SU-DHL-6 (cell line): ENCODE data around the gene THOP1.

Experiments
- EZH2phosphoT487 ChIP-seq: fragments of 200-600 bp; sonication (generic), shearing (Covaris generic); conservative IDR thresholded peaks from 2 replicates; pipeline ENCODE4 v1.6.1; 2018; ENCODE audit warnings: mild to moderate bottlenecking, antibody characterized with exemption, low read length, moderate library complexity, mixed read lengths
- TF ChIP-seq, protein P1 (sequence below): fragments of 200-600 bp; sonication (generic); IDR thresholded peaks from one replicate; pipeline ENCODE4 v1.5.1; 2017; ENCODE audit warnings: antibody characterized with exemption, mild to moderate bottlenecking, low read length, moderate library complexity; ENCODE audit not compliant: insufficient read depth, poor library complexity, severe bottlenecking

DNA sequence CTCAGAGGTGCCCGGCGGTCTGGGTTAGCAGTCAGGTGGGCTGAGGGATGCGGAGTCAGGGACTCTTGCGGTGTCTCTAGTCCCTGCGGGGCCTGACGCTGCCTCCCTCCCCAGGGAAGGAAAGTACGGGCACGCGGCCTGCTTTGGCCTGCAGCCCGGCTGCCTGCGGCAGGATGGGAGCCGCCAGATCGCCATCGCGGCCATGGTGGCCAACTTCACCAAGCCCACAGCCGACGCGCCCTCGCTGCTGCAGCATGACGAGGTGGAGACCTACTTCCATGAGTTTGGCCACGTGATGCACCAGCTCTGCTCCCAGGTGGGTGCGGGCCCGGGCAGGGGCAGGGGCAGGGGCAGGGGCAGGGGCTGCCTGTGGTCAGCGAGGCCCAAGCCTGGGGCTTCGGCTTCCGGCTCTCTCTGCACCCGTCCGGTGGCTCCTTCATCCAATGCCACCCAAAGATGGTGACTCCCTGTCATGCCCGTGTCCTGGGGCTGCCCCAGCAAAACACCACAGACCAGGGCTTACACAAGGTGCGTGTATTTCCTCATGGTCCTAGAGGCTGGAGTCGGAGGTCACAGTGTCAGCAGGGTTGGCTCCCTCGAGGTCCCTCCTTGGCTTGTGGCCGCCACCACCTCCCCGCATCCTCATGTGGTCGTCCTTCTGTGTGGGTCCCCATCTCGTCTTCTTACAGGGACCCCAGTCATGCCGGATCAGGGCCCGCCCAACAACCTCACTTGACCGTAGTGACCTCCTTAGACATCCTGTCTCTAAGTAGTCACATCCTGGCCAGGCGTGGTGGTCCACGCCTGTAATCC, 23.0 kb downstream of the THOP1 start:
- TF ChIP-seq, protein P1, sequence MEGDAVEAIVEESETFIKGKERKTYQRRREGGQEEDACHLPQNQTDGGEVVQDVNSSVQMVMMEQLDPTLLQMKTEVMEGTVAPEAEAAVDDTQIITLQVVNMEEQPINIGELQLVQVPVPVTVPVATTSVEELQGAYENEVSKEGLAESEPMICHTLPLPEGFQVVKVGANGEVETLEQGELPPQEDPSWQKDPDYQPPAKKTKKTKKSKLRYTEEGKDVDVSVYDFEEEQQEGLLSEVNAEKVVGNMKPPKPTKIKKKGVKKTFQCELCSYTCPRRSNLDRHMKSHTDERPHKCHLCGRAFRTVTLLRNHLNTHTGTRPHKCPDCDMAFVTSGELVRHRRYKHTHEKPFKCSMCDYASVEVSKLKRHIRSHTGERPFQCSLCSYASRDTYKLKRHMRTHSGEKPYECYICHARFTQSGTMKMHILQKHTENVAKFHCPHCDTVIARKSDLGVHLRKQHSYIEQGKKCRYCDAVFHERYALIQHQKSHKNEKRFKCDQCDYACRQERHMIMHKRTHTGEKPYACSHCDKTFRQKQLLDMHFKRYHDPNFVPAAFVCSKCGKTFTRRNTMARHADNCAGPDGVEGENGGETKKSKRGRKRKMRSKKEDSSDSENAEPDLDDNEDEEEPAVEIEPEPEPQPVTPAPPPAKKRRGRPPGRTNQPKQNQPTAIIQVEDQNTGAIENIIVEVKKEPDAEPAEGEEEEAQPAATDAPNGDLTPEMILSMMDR = no peak
- TF ChIP-seq EZH2phosphoT487 = no peak
